Neural cell (in vitro differentiated cells): ENCODE results near the gene SMARCC1.

Experiments used
- CTCF ChIP-seq: fragments of 450-650 bp; IDR thresholded peaks from 2 replicates; pipeline ENCODE4 v1.5.1; 2014; ENCODE audit warnings: antibody characterized with exemption, mild to moderate bottlenecking, moderate library complexity; ENCODE audit not compliant: poor library complexity, severe bottlenecking
- EP300 ChIP-seq: fragments of 450-650 bp; conservative IDR thresholded peaks from 2 replicates; pipeline ENCODE4 v1.6.1; 2014; ENCODE audit warnings: antibody characterized with exemption, mild to moderate bottlenecking, moderate library complexity; ENCODE audit not compliant: poor library complexity, severe bottlenecking
- EZH2 ChIP-seq: fragments of 200-600, 300-800 bp; shearing (Covaris generic), sonication (generic); IDR thresholded peaks from 2 replicates; pipeline ENCODE4 v1.6.1; 2014; ENCODE audit warnings: antibody characterized with exemption, low read length, borderline replicate concordance, mild to moderate bottlenecking; ENCODE audit not compliant: insufficient read depth, poor library complexity, severe bottlenecking
- MXI1 ChIP-seq: fragments of 450-650 bp; conservative IDR thresholded peaks from 2 replicates; pipeline ENCODE4 v1.6.1; 2014; ENCODE audit warnings: antibody characterized with exemption, mild to moderate bottlenecking; ENCODE audit not compliant: poor library complexity, severe bottlenecking
- POLR2AphosphoS5 ChIP-seq: IDR thresholded peaks from 2 replicates; pipeline ENCODE4 v1.6.1; 2012
- RAD21 ChIP-seq: fragments of 450-650 bp; conservative IDR thresholded peaks from 2 replicates; pipeline ENCODE4 v1.6.1; 2014; ENCODE audit warnings: antibody characterized with exemption, mild to moderate bottlenecking, moderate library complexity
- TAF1 ChIP-seq: IDR thresholded peaks from 2 replicates; pipeline ENCODE4 v1.6.1; 2012; ENCODE audit warnings: low read depth

- TF ChIP-seq CTCF (no peak), RAD21 (no peak), MXI1 (no peak), POLR2AphosphoS5 (no peak), EP300 (no peak), EZH2 (no peak), TAF1 (no peak)
Measured at GRCh38 chr3:47825590-47825989, 43.9 kb upstream of the SMARCC1 start.
